ENCODE data around the gene ADCYAP1R1.

Gene ADCYAP1R1

DNA sequence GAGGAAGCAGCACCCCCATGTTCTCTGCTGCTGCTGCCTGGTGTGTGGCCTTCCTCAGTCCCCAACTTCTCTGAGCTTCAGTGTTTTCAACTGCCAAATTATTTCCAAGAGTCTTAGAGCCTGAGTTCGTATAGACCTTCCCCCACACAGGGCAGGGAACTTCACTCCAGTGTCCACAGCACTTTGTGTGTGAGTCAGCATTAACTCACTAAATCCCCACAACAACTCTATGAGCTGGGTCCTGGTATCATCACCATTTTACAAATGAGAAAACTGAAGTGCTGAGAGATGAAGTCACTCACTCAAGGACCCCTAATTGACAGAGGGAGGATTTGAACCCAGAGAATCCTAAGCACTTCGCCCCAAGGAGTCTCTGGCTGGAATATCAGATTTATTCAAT lies 48.3 kb downstream of the ADCYAP1R1 start:
- Histone ChIP-seq H3K27me3 (ENCODE audit: control insufficient read depth, insufficient read depth, low read length) (no peaks in the 10 kb centered on the region), H3K4me3 (ENCODE audit: low read depth, low read length) (no peak overlapping the region), H3K4me1 (ENCODE audit: control insufficient read depth, insufficient read depth, low read length) (0 out of 2 replicates have a peak, but pooled peaks cover 3% of the 10 kb centered on the region), H3K9ac (ENCODE audit: low read depth, low read length) (no peak overlapping the region), H3K36me3 (ENCODE audit: control insufficient read depth, insufficient read depth, low read length) (0 out of 2 replicates have a peak, but pooled peaks cover under 1% of the 10 kb centered on the region), H3K27ac (ENCODE audit: low read depth, low read length) (no peak overlapping the region), H3K9me3 (ENCODE audit: control insufficient read depth, insufficient read depth, low read length) (no peaks in the 10 kb centered on the region)

GRCh38 chr7:31100871-31101270 lies 48.8 kb downstream of the ADCYAP1R1 start:
- Histone ChIP-seq H3K4me1 (ENCODE audit: control insufficient read depth, insufficient read depth, low read length) (0 out of 2 replicates have a peak, but pooled peaks cover 3% of the 10 kb centered on the region), H3K9me3 (ENCODE audit: control insufficient read depth, insufficient read depth, low read length) (no peaks in the 10 kb centered on the region), H3K4me3 (ENCODE audit: low read depth, low read length) (no peak overlapping the region), H3K36me3 (ENCODE audit: control insufficient read depth, insufficient read depth, low read length) (no peaks in the 10 kb centered on the region), H3K9ac (ENCODE audit: low read depth, low read length) (no peak overlapping the region), H3K27ac (ENCODE audit: low read depth, low read length) (no peak overlapping the region), H3K27me3 (ENCODE audit: control insufficient read depth, insufficient read depth, low read length) (no peaks in the 10 kb centered on the region)

DNA sequence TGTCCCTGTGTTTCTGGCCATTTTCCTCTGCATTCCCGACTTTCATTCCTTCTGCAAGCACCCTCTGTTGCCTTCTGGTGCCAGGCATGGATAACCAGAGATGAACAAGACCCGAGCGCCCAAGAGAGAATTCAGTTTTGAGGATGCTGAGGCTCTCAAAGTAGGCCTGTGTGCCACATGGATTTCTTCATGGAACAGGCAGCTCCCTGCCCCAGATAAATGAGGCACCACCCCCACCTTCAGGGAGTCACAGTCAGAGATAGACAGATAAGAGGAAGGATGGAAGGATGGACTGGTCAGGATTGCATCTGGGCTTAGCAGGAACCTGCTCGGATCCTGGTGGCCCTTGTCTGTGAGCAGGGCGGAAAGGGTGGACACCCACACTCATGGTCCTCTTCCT lies 49.4 kb downstream of the ADCYAP1R1 start:
- Histone ChIP-seq H3K9ac (ENCODE audit: low read depth, low read length) (no peak overlapping the region), H3K4me3 (ENCODE audit: low read depth, low read length) (no peak overlapping the region), H3K9me3 (ENCODE audit: control insufficient read depth, insufficient read depth, low read length) (no peaks in the 10 kb centered on the region), H3K27ac (ENCODE audit: low read depth, low read length) (no peak overlapping the region), H3K4me1 (ENCODE audit: control insufficient read depth, insufficient read depth, low read length) (0 out of 2 replicates have a peak, but pooled peaks cover 3% of the 10 kb centered on the region), H3K36me3 (ENCODE audit: control insufficient read depth, insufficient read depth, low read length) (no peaks in the 10 kb centered on the region), H3K27me3 (ENCODE audit: control insufficient read depth, insufficient read depth, low read length) (no peaks in the 10 kb centered on the region)

- 0 out of 2 replicates have a peak, but pooled peaks cover 3% of the 10 kb centered on the region for H3K4me1 ChIP-seq (ENCODE audit: control insufficient read depth, insufficient read depth, low read length)
- no peaks in the 10 kb centered on the region for H3K9me3 ChIP-seq (ENCODE audit: control insufficient read depth, insufficient read depth, low read length)
- H3K9ac ChIP-seq (ENCODE audit: low read depth, low read length), result no peak overlapping the region
- no peak overlapping the region for H3K4me3 ChIP-seq (ENCODE audit: low read depth, low read length)
- H3K27me3 ChIP-seq (ENCODE audit: control insufficient read depth, insufficient read depth, low read length), result no peaks in the 10 kb centered on the region
- no peaks in the 10 kb centered on the region for H3K36me3 ChIP-seq (ENCODE audit: control insufficient read depth, insufficient read depth, low read length)
- H3K27ac ChIP-seq (ENCODE audit: low read depth, low read length), result no peak overlapping the region
Measured at GRCh38 chr7:31102151-31102972, 50.3 kb downstream of the ADCYAP1R1 start.

GRCh38 chr7:31102973-31103850 lies 51.1 kb downstream of the ADCYAP1R1 start:
- Histone ChIP-seq H3K27me3 (ENCODE audit: control insufficient read depth, insufficient read depth, low read length) (no peaks in the 10 kb centered on the region), H3K9me3 (ENCODE audit: control insufficient read depth, insufficient read depth, low read length) (no peaks in the 10 kb centered on the region), H3K36me3 (ENCODE audit: control insufficient read depth, insufficient read depth, low read length) (no peaks in the 10 kb centered on the region), H3K4me3 (ENCODE audit: low read depth, low read length) (no peak overlapping the region), H3K27ac (ENCODE audit: low read depth, low read length) (no peak overlapping the region), H3K9ac (ENCODE audit: low read depth, low read length) (no peak overlapping the region), H3K4me1 (ENCODE audit: control insufficient read depth, insufficient read depth, low read length) (0 out of 2 replicates have a peak, but pooled peaks cover 2% of the 10 kb centered on the region)

- H3K4me1 ChIP-seq (ENCODE audit: control insufficient read depth, insufficient read depth, low read length), result no peaks in the 10 kb centered on the region
- H3K27ac ChIP-seq (ENCODE audit: low read depth, low read length), result no peak overlapping the region
- no peaks in the 10 kb centered on the region for H3K9me3 ChIP-seq (ENCODE audit: control insufficient read depth, insufficient read depth, low read length)
- no peak overlapping the region for H3K4me3 ChIP-seq (ENCODE audit: low read depth, low read length)
- H3K27me3 ChIP-seq (ENCODE audit: control insufficient read depth, insufficient read depth, low read length), result no peaks in the 10 kb centered on the region
- no peaks in the 10 kb centered on the region for H3K36me3 ChIP-seq (ENCODE audit: control insufficient read depth, insufficient read depth, low read length)
- no peak overlapping the region for H3K9ac ChIP-seq (ENCODE audit: low read depth, low read length)
Measured at GRCh38 chr7:31104361-31105255, 52.5 kb downstream of the ADCYAP1R1 start.

DNA sequence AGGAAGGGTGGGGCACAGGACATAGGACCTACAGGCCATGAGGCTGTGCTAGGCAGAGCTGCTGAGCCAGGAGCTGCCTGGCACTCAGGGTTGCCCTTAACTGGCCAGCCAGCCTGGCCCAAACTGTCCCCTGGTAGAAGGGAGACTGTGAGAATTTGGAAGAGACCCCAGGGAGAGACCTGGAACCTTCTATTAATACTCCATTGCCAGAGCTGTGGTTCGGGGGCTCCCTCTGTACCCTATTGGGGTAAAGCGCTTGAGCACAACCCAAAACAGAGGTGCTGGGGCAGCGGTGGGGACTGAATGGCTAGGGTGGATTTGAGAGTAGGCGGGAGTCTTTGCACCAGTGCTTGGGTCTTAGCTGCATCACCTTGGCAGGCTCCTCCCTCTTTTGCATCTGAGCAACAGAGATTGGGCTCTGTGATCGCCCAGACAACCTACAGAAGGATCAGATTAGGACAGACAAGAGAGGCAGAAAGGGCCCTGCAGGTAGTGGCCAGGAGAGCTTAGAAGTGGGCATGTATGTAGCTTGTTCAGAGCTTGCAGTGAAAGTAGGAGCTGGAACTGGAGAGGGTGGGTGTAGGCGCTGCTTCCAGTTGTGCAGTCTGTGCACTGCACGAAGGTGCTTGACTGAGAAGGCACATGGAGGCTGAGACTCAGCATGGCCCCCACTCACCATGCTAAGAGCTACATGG lies 53.3 kb downstream of the ADCYAP1R1 start:
- Histone ChIP-seq H3K9ac (ENCODE audit: low read depth, low read length) (no peak overlapping the region), H3K36me3 (ENCODE audit: control insufficient read depth, insufficient read depth, low read length) (no peaks in the 10 kb centered on the region), H3K4me1 (ENCODE audit: control insufficient read depth, insufficient read depth, low read length) (no peaks in the 10 kb centered on the region), H3K27me3 (ENCODE audit: control insufficient read depth, insufficient read depth, low read length) (no peaks in the 10 kb centered on the region), H3K9me3 (ENCODE audit: control insufficient read depth, insufficient read depth, low read length) (no peaks in the 10 kb centered on the region), H3K27ac (ENCODE audit: low read depth, low read length) (no peak overlapping the region), H3K4me3 (ENCODE audit: low read depth, low read length) (no peak overlapping the region)

- H3K4me3 ChIP-seq (ENCODE audit: low read depth, low read length), result no peak overlapping the region
- no peak overlapping the region for H3K27ac ChIP-seq (ENCODE audit: low read depth, low read length)
- H3K36me3 ChIP-seq (ENCODE audit: control insufficient read depth, insufficient read depth, low read length), result no peaks in the 10 kb centered on the region
- no peaks in the 10 kb centered on the region for H3K9me3 ChIP-seq (ENCODE audit: control insufficient read depth, insufficient read depth, low read length)
- H3K4me1 ChIP-seq (ENCODE audit: control insufficient read depth, insufficient read depth, low read length), result no peaks in the 10 kb centered on the region
- no peaks in the 10 kb centered on the region for H3K27me3 ChIP-seq (ENCODE audit: control insufficient read depth, insufficient read depth, low read length)
- H3K9ac ChIP-seq (ENCODE audit: low read depth, low read length), result no peak overlapping the region
Measured at GRCh38 chr7:31106303-31107105, 54.4 kb downstream of the ADCYAP1R1 start.

GRCh38 chr7:31107106-31108090 lies 55.3 kb downstream of the ADCYAP1R1 start:
- no peak overlapping the region for H3K27ac ChIP-seq (ENCODE audit: low read depth, low read length)
- H3K27me3 ChIP-seq (ENCODE audit: control insufficient read depth, insufficient read depth, low read length), result no peaks in the 10 kb centered on the region
- no peaks in the 10 kb centered on the region for H3K4me1 ChIP-seq (ENCODE audit: control insufficient read depth, insufficient read depth, low read length)
- no peaks in the 10 kb centered on the region for H3K36me3 ChIP-seq (ENCODE audit: control insufficient read depth, insufficient read depth, low read length)
- no peak overlapping the region for H3K4me3 ChIP-seq (ENCODE audit: low read depth, low read length)
- no peaks in the 10 kb centered on the region for H3K9me3 ChIP-seq (ENCODE audit: control insufficient read depth, insufficient read depth, low read length)
- H3K9ac ChIP-seq (ENCODE audit: low read depth, low read length), result no peak overlapping the region
